Subcutaneous preadipocyte (primary cell): Measurements from ENCODE around the gene AKR1A1. TPM values are rescaled to one million over a fixed set of nuclear protein-coding genes. Genes with fewer than 3 reads are reported as not detected.

ENCODE experiments used
- small RNA-seq: library from RNA; depleted of rRNA; stranded (forward); fragments of <200 nt; gene quantifications from one replicate; pipeline ENCODE3, GENCODE V24; 2012
- total RNA-seq: library from RNA; depleted of rRNA; stranded (reverse); fragments of >200 nt; gene quantifications from 2 replicates; pipeline ENCODE4 v1.2.3, GENCODE V29; 2012

Gene AKR1A1
- total RNA-seq: 113 and 140 TPM in 2 replicates

GRCh38 chr1:45550401-45551351, at the start of gene AKR1A1:
TSS of gene AKR1A1 (plus strand) at chr1:45550826. CDS start at chr1:45561795, 10,969 bp downstream.

DNA sequence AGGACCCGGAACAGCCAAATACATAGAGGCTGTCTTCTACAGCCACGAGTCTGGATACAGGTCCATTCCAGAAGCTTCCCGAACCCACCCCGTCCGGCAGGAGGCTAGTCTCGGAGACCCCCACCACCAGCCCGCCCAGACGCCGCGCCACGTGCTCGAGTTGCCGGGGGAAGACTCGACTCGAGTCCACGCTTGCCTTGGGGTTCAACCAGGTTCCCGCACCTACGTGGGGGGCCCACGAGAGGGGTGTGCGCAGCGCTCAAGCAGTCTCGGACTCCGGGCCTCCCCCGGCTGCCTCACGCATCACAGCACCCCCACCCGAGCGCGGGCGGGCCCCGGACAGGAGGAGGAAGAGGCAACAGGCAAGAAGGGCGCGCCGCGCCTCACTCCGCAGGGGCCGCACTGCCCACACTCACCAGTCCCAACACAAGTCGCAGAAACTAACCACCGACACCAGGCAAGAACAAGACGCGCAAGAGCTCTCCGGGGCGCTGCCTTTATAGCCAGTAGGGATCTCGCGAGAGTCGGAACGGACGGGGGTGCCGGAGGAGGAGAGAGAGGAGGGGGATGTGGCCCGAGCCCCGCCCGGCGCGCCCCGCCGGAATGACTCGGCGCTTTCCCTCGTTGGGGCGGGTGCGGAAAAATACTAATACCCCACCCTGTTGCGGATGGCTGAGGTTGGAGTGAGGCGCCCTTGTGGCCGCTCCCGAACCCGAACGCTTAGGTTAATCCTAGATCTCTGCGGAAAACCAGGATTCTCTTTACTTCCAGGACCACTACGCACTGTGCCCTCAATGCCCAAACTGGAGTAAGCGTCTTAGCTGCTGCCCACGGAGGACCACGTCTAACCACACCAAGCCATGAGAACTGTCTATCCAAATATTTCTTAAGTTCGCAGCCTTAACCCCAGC, 29.0 kb upstream of the AKR1A1 start, which contains the start of gene PRDX1:
Gene PRDX1 (minus strand): TSS at position 472 of the 911 bp plus-strand sequence. CDS start 2,841 bp downstream, outside the sequence.

GRCh38 chr1:45583666-45584350, 33.2 kb downstream of the AKR1A1 start, which contains the start of gene NASP:
TSS of gene NASP (plus strand) at chr1:45584041. CDS start at chr1:45584147, 106 bp downstream.

Small RNA genes lying within 50 kb of the gene (small RNA-seq; reads per million reads assigned to genes)
- gene AL355480.1 (not detected), gene AL355480.2 (not detected), gene AL355480.3 (not detected), gene AL355480.4 (not detected)

Other genes with a start within 250 kb of the AKR1A1 start
- 3.7 and 4.7 TPM in 2 replicates for gene HPDL, start 223.9 kb upstream of the AKR1A1 start, total RNA-seq
- 16.2 and 19.4 TPM in 2 replicates for gene TOE1, start 210.7 kb upstream of the AKR1A1 start, total RNA-seq
- gene MUTYH, start 210.4 kb upstream of the AKR1A1 start, total RNA-seq: 14.3 and 17.0 TPM in 2 replicates
- gene TESK2, start 59.7 kb upstream of the AKR1A1 start, total RNA-seq: 1.1 and 1.2 TPM in 2 replicates
- gene CCDC163, start 50.8 kb upstream of the AKR1A1 start, total RNA-seq: 0.98 and 1.1 TPM in 2 replicates
- 4.4 and 6.6 TPM in 2 replicates for gene MMACHC, start 50.5 kb upstream of the AKR1A1 start, total RNA-seq
- 354 and 407 TPM in 2 replicates for gene PRDX1, start 28.9 kb upstream of the AKR1A1 start, total RNA-seq
- 39.3 and 56.9 TPM in 2 replicates for gene NASP, start 33.2 kb downstream of the AKR1A1 start, total RNA-seq
- 1.5 and 2.2 TPM in 2 replicates for gene CCDC17, start 73.2 kb downstream of the AKR1A1 start, total RNA-seq
- gene GPBP1L1, start 135.7 kb downstream of the AKR1A1 start, total RNA-seq: 58.4 and 90.9 TPM in 2 replicates
- 21.1 and 23.9 TPM in 2 replicates for gene TMEM69, start 137.4 kb downstream of the AKR1A1 start, total RNA-seq
- gene IPP, start 199.8 kb downstream of the AKR1A1 start, total RNA-seq: 7.0 and 10.9 TPM in 2 replicates